ENCODE measurements around the gene R3HDM1.
"Not testable (repeated sequence)": the region's sequence is repeated elsewhere in the genome, so short reads cannot be mapped to it uniquely, and the experiment has no call there.

The R3HDM1 gene

DNA sequence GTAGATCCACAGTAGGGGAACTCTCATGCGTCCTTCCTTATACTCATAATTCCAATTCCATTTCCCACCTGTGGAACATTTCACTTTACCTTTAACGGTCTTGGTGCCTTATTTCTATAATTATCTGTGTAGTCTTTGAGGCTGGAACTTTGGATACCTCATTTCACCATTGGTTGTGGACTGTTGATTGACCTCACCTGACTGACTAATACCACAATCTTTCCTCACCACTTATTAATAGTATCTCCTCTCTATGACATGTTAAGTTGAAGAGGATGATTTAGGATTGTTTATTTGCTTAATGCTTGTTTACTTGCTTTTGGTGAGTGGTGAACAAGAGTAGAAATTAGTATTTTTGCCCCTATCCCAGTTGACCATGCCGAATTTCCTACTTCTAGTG lies 50.0 kb downstream of the R3HDM1 start:
- no peak for DNase-seq

DNA sequence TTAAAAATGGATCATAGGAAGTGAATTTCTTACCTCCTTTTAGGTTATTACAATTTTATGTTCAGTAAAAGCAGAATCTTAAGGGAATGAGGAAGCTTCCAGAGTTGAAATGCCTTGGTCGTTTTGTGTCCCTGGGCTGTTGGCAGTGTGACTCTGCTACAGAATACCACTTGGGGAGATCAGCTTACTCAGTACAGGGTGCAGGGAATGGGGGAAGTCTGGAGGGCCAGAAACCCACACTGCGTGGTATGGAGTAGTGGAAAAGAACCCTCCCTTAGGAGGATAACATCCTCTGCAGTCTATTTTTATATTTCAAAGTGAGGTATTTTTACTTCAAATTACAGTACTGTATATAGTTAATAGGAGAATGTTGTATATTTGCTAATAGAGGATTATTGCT lies 51.1 kb downstream of the R3HDM1 start:
- DNase-seq = no peak

DNA sequence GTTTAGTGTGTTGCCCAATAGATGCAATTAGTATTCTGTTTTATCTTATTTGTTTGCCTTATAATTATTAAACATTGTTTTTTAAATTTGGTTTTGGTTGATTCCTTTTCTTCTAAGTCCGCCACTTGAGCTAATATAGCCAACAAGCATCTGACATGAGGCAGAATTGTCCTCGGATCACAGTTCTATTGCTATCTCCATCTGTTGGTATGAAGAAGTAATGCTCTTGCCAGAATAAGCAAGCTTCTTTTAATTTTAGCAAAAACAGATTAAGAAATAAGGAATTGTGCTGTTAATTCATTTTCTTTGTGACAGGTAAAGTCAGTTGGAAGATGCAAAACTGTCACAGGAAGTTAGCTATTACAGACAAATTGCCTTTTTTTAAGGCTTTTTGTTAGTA lies 54.3 kb downstream of the R3HDM1 start:
- no peak for DNase-seq

DNA sequence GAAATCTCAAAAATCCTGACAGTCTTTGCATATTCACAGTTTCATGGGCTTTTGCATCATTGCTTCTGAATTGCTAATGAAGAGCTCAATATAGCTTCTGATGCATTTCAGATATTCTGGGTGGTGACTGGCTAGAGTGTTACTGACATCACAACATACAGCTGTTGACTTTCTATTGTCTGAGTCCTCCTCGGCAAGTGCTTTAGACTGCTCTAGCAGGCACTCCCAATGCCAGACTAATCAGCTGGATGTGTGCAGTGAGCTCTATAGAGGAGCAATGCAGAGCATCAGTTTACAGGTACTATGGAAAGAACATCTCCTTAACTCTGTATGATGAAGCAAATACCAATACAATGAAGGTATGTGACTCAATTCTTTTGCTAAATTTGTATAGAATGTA lies 54.9 kb downstream of the R3HDM1 start:
- no peak for DNase-seq

DNA sequence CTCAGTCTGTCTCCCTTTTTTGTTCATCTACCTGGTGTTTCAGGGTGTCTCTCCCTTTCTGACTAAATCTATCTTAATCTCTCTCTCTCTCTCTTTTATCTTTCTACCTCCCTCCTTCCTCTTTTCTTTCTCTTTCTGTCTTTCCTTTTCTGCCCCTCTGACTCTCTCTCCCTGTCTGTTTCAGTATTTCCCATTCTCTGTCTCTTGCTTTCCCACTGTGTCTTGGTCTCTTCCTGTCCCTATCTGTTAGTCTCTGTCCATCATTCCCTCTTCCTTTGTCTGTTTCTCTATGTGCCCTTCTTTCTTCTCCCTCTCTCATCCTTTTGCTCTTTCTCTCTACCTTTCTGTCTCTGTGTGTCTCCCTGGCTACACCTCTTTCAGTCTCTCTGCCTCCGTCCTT lies 56.7 kb downstream of the R3HDM1 start:
- DNase-seq = no peak

DNA sequence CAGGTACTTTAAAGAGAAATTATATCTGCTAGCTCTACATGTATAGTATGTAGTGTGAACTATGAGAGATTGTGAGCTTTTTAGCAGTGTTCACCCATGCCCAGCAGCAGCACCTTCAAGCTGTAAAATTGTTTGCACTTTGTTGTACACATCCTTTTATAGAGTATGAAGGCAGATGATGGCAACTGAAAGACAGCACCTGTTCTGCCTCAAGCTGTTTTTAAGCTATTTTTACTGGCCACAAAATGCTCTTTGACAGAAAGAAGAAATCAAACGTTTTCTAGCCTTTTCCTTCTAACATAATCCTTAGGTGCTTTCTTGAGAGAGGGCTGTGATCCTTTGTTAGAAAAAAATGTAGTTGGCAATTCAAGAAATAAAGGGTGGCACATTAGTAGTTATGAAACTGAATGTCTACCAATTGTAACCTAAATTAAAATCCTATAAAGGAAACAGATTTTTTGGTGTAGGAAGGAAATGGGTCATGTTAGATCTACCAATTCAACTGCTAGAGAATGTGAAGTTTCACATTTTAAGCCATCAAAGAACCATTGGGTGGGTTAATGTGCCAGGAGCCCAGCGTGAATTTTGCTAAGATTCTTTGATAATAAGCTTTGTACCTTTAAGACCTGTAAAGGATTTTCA lies 59.5 kb downstream of the R3HDM1 start:
- DNase-seq = no peak

DNA sequence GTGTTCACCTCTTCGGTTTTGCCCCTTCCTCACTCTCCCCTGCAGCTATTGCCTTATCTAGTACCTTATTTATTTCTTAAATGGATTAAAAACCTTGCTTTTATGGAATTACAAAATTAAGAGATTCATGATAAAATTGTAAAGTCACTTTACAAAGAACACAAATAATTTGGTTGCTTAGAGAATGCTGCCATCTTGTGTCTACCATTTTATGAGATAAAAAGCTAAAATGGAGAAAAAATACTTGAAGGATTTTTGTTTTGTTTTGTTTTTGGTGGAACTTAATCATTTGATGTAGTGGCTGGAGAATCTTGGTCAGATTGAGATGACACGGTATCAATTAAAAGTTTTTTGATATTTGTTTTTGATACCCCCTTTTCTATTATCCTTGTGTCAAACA lies 69.6 kb downstream of the R3HDM1 start:
- DNase-seq = no peak

DNA sequence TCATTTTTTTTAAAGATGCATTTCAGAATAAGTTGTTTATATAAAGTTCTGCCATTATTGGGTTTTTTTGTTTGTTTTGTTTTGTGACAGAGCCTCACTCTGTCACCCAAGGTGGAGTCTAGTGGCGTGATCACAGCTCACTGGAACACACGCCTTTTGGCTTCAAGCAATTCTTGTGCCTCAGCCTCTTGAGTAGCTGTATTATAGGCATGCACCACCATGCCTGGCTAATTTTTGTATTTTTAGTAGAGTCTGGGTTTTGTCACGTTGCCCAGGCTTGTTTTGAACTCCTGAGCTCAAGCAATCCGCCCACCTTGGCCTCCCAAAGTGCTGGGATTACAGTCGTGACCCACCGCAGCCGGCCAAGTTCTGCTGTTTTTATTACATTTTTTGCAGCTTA lies 72.3 kb downstream of the R3HDM1 start:
- DNase-seq = no peak

DNA sequence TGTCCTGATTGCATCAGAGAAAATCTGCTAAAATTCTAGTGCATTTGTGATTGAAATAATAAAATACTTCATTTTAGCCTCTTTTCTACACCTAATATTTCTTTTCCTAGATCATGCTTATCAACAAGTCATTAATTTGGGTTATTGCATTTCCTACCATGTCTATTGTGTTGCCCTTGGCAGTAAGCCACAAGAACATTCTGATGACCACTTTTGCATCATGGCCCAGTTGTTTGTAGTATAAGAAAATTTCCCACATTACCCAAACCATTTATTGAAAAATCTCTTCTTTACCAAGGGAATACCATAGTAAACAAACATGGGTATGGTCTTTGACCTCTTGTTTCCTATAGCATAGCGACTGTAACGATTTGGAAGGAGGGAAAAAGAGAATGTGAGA lies 76.3 kb downstream of the R3HDM1 start:
- DNase-seq = no peak

DNA sequence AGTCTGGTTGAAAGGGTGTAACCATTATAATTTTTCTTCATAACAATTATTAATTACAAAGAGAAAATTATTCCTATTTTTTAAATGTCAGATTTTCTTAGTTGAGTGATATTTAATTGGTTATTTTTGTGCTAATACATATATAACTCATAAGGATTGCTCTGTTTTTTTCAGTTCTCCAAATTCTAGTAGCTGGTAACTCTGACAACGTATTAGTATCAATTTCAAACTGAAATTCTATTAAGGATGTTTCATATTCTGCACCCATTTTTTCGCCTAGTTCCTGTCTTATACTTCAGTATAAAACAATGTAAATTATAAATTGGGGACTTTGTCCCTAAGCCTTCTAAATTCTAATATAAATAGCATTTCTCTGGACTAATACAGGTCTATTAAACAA lies 81.0 kb downstream of the R3HDM1 start:
- no peak for DNase-seq

DNA sequence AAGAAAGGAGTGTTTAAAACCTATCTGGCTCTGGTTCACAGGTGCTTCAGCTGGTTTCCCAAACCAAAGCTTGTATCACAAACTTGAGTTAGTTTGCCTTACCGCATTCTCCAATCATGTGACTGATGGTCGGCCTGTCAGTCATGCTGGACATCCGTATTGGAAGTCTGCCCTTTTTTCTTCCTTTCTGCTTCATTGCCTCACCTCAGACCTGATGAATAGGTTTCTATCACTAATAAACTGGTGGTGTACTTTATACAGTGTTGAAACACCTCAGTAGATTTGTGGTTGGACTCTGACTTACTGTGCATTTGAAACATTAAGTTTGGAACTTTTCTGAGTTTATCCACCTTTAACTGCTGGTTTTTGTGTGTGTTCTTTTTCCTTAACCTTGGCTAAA lies 84.1 kb downstream of the R3HDM1 start:
- DNase-seq = no peak

DNA sequence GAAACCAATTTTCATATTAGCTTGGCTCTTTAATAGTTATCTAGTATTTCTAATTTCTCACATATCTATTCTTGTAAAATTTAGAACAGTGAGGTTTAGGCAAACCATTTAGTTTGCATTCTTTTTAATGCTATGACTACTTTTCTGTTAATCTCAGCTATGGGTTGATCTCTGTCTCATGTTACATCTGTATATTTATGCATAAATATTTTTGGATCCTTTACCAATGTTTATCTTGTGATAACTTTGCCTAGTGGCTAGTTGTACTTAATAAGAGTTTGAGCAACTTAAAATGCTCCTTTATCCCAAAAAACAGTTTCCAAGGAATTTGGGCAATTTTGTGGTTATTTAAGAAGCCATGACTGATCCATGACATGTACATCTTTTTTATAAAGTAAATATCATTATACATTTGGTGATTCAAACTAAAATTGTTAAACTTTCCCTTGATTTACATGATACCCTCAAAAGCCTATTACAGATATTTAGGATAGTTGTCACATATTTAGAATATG lies 86.3 kb downstream of the R3HDM1 start:
- no peak for DNase-seq

DNA sequence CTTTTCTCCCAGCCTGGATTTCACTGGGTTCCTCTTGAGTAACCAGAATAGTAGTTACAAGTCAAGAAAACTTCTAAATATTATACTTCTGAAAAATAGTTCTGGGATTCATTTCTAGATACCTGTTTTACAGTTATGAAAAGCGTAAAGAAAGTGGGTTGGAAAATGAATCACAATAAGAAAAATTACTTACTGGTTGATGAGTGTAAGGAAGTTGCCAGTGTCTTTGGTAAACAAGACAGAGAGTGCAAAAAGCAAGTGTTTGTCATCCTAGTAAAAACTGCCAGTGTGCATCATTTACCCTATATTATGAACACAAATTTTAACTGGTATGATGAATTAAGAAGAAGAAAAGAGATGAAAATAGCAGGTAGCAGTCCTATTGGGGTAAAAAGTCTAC lies 88.9 kb downstream of the R3HDM1 start:
- no peak for DNase-seq

DNA sequence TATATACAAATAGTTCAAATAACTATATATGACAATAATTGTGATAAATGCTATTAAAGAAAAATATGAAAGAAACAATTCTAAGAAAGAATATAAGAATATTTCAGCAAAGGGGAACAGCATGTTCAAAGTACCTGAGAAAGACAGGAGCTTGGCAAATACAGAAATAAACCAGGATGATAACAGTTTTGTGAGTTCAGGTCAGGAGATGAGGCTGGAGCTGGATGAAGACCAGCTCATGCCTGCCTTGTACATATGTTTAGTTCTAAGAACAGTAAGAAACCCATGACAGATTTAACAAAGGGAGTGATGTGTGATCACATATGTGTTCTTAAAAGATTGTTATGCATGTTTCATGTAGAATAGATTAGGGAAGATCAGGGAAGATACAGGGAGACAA lies 98.2 kb downstream of the R3HDM1 start:
- no peak for DNase-seq

DNA sequence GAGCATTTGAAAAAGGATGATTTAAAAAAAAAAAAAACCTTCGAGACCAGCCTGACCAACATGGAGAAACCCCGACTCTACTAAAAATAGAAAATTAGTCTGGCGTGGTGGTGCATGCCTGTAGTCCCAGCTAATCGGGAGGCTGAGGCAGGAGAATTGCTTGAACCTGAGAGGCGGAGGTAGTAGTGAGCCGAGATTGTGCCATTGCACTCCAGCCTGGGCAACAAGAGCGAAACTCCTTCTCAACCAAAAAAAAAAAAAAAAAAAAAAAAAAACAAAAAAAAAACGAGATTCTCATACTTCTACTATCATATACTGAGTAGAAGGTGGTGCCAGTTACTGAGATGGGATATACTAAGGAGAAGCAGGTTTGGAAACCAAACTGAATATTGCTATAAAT lies 98.8 kb downstream of the R3HDM1 start:
- DNase-seq = not testable (repeated sequence)

DNA sequence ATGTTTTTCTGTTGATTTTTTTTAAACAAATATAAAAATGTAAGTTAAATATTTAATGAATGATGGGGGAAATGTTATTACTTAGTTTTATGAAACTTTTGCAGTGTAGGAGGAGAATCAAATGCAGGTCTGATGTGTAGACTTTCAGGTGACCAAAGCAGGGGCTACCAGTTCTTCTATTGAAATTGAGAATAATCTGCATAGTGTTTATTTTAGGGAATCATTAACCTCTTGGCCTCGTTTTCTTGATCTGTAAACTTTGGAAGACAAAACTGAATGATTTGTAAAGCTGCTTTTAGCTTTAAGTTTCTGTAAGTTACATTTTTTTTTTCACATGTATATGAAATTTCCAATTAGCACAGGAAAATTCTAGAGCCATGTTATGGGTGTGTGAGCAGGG lies 99.2 kb downstream of the R3HDM1 start:
- DNase-seq = no peak

DNA sequence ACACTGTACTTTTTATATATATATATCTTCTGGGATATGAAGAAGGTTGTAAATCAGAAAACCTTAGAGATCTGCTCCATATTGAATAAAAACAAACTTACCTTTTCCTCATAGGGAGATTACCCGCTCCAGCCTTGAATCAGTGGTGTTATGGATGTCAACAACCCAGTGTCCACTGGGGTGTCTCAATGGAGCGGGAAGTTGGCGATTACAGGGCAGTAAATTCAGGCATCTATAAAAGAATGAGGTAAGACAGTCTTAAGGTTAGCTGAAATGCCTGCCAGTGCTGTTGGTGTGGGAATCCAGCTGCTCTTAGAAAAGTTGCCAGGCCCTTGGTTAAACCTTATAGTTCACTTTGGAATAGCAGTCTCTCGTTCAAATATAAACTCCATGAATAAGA lies 102.3 kb downstream of the R3HDM1 start:
- DNase-seq = no peak

DNA sequence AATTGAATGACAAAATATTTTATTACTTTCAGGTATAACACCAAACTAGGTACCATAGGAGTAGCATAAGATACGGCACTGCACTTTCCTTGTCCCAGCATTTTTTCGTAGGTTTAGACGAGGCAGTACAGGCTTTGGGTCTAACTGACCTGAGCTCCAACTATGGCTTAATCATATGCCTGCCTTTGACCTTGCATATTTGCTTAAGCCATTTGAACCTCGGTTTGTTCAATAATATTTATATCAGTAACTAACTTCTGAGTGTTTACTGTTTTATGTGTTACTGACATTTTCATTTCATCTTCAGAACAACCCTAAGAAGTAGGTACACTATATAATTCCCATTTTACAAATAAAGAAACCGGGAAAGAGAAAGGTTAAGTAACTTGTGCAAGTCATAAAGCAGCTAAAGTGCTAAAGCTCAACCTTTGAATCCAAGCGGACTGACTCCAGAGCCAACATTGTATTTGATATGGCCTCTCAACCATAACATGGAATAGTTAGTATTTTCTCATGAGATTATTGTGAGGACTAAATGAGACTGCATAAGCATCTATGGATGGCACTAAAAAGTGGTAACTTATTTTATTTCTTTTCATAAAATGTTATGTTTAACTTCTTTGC lies 104.0 kb downstream of the R3HDM1 start:
- DNase-seq = no peak

DNA sequence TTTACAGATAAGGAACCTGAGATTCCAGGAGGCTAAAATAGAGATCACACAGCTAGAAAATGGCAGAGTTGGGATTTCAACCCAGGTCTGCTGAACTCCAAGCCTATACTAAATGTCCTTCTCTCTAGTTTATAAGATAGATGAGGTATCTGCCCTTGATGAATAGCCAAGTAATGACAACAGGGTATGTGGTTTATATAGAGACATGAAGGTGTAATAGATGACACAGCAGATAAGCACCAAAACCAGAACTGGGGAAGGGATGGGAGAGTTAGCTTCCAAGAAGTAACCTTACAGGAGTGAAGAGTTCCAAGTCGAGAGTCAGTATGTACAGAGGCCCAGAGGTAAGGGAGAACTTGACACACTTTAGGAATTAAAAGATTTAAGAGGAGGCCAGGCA lies 105.7 kb downstream of the R3HDM1 start:
- DNase-seq = no peak

DNA sequence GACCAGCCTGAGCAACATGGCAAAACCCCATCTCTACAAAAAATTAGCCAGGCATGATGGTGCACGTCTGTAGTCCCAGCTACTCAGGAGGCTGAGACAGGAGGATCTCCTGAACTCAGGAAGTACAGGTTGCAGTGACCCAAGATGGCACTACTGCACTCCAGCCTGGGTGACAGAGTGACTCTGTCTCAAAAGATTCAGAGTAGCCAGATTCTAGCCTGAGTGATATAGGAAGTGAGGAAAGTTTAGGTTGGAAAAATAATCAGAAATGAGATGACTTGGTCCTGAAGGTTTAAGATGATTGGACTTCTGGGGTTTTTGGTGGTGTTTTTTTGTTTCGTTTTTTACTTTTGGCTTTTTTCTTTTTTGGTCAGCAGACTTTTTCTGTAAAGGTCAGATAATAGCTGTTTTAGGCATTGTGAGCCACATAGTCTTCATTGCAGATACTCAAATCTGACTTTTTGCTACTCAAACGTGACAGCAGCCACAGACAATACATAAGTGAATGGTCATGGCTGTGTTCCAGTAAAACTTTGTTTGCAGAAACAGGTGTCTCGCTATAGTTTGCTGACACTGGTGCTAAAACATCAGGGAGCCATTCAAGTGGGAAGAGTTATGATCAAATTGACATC lies 106.3 kb downstream of the R3HDM1 start:
- no peak for DNase-seq

DNA sequence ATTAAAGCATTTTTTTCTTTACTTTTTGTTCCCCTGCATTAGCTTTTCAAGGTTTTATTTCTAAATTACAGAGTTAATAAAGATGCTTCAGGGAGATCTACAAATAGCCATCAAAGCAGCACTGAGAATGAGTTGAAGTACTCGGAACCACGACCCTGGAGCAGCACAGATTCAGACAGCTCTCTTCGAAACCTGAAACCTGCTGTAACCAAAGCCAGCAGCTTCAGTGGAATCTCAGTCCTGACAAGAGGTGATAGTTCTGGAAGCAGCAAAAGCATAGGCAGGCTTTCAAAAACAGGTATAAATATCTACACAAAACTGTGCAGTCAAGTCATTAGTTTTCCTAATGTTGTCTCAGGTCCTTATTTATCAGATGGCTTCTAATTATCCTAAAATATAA lies 107.5 kb downstream of the R3HDM1 start:
- DNase-seq = no peak

DNA sequence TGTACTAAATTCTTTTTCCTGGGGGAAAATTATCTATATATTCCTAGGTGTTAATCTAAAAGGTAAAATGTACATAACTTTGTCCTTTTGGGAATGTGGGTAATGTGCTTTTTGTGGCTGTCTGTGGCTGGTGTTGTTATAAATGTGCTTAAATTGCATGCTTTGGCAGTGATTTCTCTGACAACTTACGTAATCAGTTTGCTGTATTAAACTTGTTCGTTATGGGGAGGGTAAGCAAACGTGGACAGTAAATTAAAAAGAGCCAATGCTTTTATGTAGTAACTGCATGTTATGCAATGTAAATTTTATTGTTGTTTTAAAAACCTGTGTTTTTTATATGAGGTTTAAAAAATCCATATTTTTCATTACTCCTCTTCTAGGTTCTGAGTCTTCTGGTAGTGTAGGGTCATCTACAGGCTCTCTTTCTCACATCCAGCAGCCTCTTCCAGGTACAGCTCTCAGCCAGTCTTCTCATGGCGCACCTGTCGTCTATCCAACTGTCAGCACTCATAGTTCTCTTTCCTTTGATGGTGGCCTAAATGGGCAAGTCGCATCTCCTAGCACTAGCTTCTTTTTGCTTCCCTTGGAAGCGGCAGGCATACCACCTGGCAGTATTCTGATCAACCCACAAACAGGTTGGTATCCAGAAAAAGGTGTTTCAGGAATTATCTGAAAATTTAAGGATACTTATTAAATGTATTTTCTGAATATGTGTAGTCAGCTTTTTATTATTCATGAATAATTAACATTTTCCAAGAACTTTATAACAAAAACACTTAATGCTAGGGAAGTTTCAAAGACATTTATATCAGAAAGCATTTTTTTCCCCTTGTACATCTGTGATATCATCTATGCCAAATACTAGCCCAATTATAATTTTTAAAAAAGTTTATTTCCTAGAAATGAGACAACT lies 110.1 kb downstream of the R3HDM1 start:
- no peak for DNase-seq

DNA sequence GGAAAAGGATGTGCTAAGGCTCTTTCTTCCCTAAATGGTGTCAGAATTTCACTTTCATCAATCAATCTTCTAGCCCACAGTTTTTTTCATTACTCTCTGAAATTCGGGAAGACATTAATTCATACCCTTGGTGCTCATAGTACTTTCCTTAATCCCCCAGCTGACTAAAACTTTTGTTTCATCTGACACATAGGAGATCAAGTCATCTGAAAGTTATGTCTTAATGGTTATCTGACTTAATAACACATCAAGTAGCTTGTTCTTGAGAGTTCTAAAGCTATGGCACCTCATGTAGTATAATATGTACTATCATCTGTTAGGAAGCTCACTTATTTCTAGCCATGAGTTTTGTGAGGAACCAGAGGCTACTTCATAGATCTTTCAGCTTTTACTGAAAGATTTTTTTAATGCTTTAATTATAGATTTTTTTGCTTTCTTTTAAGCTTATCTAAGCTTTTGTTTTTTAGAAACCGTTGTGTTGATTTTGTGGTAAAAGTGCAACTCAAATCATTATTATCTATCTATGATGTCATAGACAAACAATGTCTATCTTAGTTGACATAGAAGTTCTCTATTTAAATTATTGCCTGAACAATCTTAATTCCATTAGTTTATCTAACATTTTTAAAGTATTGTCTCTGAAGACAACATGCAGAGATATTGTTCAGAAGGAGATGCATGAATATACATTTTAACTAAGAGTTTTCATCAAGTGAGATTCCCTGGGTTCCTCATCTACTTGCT lies 116.7 kb downstream of the R3HDM1 start:
- DNase-seq = no peak

Data from stimulated activated CD4-positive, alpha-beta T cell treated with anti-CD3 and anti-CD28 coated beads, Interleukin-12 subunit alpha, Interleukin-12 subunit beta, amount 100 ng/mL, for 4 hours (primary cell).